Cardiac fibroblast (primary cell): ENCODE results near the gene TMEM115.

Experiments
- DNase-seq, 2 donors: peaks; one replicate each; pipeline versions ENCODE4 v3.0.0 to v3.0.0-alpha.2; 2010; ENCODE audit warnings: low read depth in 2 of 2
- H3K4me3 ChIP-seq, 2 donors: replicated peaks in 1 of 2; 1 replicate in 1 of 2; 2 replicates in 1 of 2; pipeline ENCODE4 v1.5.1; 2011; ENCODE audit warnings: low read depth in 2 of 2, low read length in 2 of 2, mild to moderate bottlenecking in 2 of 2, moderate library complexity in 1 of 2
- TF ChIP-seq, protein P1 (sequence below): IDR thresholded peaks from one replicate; pipeline ENCODE4 v1.5.1; 2011; ENCODE audit warnings: low read depth, mild to moderate bottlenecking, low read length, inconsistent platforms

Gene TMEM115

DNA sequence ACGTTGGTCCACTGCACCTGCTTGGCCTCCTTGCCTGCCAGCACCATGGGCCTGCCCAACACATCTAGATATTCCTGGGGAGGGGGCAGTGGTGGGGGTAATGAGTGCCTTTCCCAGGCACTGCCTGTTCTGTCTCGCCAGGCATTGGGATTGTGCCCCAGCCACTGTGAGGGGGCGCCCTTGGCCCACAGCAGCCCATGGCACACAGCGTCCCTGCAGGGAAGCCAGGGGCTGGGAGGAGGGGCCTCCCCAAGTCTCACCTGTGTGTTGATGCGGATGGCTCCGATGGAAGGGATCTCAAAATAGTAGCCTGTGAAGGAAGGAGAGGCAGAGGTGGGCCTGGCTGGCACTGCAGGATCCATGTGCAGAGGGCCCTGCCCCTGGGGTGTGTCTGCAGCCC lies 18.7 kb upstream of the TMEM115 start:
- H3K4me3 ChIP-seq: no peak overlapping the region
- DNase-seq: no peak
- TF ChIP-seq, protein P1, sequence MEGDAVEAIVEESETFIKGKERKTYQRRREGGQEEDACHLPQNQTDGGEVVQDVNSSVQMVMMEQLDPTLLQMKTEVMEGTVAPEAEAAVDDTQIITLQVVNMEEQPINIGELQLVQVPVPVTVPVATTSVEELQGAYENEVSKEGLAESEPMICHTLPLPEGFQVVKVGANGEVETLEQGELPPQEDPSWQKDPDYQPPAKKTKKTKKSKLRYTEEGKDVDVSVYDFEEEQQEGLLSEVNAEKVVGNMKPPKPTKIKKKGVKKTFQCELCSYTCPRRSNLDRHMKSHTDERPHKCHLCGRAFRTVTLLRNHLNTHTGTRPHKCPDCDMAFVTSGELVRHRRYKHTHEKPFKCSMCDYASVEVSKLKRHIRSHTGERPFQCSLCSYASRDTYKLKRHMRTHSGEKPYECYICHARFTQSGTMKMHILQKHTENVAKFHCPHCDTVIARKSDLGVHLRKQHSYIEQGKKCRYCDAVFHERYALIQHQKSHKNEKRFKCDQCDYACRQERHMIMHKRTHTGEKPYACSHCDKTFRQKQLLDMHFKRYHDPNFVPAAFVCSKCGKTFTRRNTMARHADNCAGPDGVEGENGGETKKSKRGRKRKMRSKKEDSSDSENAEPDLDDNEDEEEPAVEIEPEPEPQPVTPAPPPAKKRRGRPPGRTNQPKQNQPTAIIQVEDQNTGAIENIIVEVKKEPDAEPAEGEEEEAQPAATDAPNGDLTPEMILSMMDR: no peak

DNA sequence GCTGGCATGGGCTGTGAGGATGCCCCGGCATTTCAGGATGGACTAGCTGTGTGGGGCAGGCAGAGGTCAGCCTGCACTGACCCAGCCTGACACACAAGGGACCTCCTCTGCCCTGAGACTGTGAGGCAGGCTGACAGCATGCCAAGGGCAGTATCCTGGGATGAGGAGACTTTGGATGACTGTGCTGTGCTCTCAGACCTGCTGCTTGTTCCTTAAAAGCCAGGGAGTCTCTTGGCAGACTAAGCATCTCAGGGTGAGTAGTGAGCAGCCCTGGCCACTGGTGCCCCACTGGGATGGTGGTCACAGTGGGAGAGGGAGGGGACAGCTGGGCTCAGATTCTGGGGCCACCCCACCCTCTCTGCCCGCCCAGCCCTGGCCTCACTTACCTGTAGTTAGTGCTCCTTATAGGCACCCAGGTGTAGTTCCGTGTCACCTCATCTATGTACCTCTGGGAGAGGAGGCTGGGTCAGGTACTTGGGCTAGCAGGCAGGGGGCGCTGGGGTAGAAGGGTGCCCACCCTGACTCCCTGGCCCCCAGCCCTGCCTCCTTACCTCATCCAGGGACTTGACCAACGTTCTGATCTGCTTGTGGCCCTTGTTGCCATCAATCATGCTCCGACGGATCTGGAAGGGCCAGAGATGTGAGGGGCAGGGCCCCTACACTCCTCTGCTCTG lies 16.1 kb upstream of the TMEM115 start:
- DNase-seq: no peak
- TF ChIP-seq, protein P1: no peak
- H3K4me3 ChIP-seq: no peak overlapping the region

DNA sequence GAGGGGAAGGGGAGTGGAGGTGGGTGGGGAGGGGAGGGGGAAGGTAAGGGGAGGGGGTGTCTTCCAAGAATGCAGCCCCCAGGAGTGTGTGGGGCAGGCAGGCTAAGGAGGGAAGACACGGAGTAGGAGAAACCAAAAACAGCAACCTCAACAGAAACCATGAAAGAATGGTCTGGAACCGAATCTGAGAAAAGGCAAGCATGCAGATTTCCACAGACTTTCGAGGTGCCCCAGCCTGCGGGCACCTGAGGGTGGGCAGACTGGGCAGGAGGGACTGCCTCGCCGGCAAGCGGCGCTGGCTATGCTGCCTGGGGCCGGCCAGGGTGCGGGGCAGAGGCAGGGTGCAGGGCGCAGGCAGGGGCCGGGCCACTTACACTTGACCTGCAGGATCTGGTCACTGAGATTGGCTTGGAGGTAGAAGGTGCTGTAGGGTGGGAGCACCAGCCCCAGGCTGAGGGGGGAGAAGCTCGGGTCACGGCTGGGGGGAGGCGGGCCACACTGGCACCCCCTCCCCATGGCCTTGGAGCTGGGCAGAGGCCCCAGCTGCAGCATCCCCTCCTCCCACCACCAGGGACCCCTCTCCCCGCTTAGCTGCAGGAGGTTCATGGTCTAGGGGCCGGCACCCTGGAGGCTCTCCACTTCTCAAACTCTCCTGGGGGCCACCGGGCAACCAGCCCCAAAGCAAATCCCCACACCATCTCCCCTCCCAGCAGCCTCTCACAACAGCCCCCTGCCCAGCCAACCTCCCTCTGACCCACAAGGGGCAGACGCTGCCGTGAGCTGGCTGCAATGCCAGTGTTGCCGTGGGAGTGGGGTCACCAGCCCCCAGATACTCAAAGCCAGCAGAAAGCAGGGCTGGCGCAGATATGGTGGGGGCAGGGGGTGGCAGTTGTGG lies 15.3 kb upstream of the TMEM115 start:
- H3K4me3 ChIP-seq: no peak overlapping the region
- TF ChIP-seq, protein P1: no peak
- DNase-seq: no peak

DNA sequence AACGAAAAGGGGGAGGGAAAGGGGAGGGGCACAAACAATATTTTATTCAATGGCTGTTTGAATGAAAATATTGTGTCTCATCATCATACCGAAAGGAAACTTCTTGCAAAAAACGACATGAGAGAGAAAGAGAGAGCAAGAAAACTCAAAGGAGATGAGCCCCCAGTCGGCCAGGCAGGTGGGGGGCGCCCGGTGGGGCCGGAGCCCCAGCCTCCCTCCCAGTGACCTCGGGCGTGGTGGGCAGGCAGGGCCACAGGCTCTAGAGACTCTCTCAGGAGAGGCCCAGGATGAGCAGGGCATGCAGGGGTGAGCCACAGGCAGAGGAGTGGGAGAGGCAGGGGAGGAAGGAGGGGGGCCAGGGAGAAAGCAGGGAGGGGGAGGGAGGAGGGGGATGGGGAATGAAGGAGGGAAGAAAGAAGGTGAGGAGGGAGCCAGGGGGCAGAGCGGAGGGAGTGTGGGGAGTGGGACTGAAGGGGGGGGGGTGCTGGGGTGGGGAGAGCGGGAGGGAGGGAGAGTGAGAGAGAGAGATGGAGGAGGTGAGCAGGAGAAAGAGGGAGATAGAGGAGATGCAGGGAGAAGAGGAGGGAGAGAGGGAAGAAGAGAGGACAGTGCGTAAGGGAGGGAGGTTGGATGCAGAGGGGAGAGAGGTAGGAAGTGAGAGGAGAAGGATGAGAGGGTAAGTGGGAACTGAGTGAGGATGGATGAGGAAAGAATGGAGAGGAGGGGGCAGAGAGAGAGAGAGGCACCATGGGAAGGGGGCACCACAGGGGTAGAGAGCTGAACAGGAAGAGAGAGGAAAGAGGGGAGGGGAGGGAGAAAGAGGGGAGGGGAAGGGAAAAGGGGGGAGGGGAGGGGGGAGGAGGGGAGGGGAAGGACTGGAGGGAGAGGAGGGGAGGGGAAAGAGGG lies 14.1 kb upstream of the TMEM115 start:
- TF ChIP-seq, protein P1: no peak
- no peak overlapping the region for H3K4me3 ChIP-seq
- no peak for DNase-seq

DNA sequence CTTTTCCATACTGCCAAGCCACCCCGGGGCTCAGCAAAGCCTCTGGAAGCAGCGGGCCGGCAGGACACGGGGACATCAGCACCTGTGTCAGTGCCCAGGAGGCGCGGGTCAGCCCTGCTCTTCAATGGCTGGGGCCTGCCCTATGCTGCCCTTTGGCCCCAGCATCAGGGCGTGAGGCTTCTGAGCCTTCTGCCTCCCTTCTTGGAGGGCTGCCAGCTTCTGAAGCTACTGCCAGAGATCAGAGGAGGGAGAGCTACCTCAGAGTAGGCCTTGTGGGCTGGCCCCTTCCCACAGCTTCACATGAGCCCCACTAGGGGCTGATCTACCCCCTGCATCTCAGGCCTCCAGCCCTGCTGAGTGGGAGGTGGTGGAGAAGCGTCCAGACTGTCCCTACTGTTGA lies 13.0 kb upstream of the TMEM115 start:
- DNase-seq: no peak
- TF ChIP-seq, protein P1: no peak
- no peak overlapping the region for H3K4me3 ChIP-seq

DNA sequence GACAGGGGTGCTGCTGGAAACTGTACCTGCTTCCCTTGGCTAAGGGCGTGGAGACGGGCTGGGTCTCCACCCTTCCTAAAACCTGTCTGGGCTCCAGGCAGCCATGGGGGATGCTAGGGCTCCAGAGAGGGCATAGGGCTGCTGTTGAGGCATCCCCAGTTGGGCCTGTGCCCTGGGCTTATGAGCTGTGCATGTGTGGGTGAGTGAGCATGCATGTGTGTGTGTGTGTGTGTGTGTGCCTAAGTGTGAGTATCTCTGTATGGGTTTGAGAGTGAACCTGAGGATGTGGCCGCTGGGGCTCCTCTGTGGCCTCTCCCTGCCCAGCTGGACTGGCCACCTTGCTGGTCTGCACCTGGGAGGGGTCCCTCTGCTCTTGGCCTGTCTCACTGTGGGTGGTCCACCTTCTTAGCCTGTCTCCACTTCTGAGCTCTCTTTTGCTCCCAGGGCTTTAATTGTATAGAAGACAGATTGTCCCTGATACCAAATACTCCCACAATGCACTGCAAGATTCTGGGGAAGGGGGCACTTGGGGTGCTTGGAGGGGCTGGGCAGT lies 11.9 kb upstream of the TMEM115 start:
- TF ChIP-seq, protein P1: no peak
- DNase-seq: peak in 1 of 2 donors; percentile 29
- no peak overlapping the region for H3K4me3 ChIP-seq
